Sigmoid colon (tissue), 4 donors: ENCODE data around the gene GBA2.

Source experiments
- CTCF ChIP-seq, 4 experiments: fragments of 450-650 bp in 3 of 4; fragments of 200-600 bp in 1 of 4; IDR thresholded peaks; one replicate each; pipeline ENCODE4 v1.5.1; 2016 to 2019; ENCODE audit warnings: antibody characterized with exemption in 4 of 4, mild to moderate bottlenecking in 3 of 4, moderate library complexity in 2 of 4
- EP300 ChIP-seq, 4 donors: sonication (generic); formaldehyde crosslinking; IDR thresholded peaks; one replicate each; pipeline ENCODE4 v1.6.1; 2017; ENCODE audit warnings: antibody characterized with exemption in 4 of 4
- POLR2A ChIP-seq, 2 donors: fragments of 450-650 bp; IDR thresholded peaks; one replicate each; pipeline ENCODE4 v1.6.1; 2016; ENCODE audit warnings: antibody characterized with exemption in 2 of 2, mild to moderate bottlenecking in 2 of 2, moderate library complexity in 2 of 2
- POLR2AphosphoS5 ChIP-seq, 4 donors: sonication (generic); formaldehyde crosslinking; IDR thresholded peaks; one replicate each; pipeline ENCODE4 v1.6.1; 2017; ENCODE audit warnings: antibody characterized with exemption in 4 of 4

- TF ChIP-seq EP300 (IDR thresholded peaks at IDR 0.05), result no peak
- TF ChIP-seq CTCF (IDR thresholded peaks at IDR 0.05), result no peak
- TF ChIP-seq POLR2A (IDR thresholded peaks at IDR 0.05), result no peak
- no peak for TF ChIP-seq POLR2AphosphoS5 (IDR thresholded peaks at IDR 0.05)
Observed at GRCh38 chr9:35797311-35798109, 48.5 kb upstream of the GBA2 start.
